ENCODE data around the gene GNA14.

- no peak for TF ChIP-seq CTCF (conservative IDR thresholded peaks at IDR 0.05)
- TF ChIP-seq ZFX (IDR thresholded peaks at IDR 0.05) = no peak
These were observed 11.8 kb upstream of the GNA14 start for GRCh38 chr9:77659926-77660325.
